Fibroblast of the aortic adventitia (primary cell): ENCODE results near the gene GCHFR. TPM values are rescaled to one million over a fixed set of nuclear protein-coding genes. Genes with fewer than 3 reads are reported as not detected.
A peak's percentile ranks its signal among the peaks of the same experiment; 100 is the strongest.

ENCODE experiments used
- DNase-seq: peaks from one replicate; pipeline ENCODE4 v3.0.0-alpha.2; 2010; ENCODE audit warnings: low read depth
- H3K4me3 ChIP-seq: 2 replicates; pipeline ENCODE4 v1.5.1; 2011; ENCODE audit warnings: low read depth, mild to moderate bottlenecking, control low read depth, low read length, moderate library complexity
- total RNA-seq: library from RNA; depleted of rRNA; stranded (reverse); fragments of >200 nt; gene quantifications from 2 replicates; pipeline ENCODE4 v1.2.3, GENCODE V29; 2012; ENCODE audit warnings: low replicate concordance
- TF ChIP-seq, protein P1 (sequence below): IDR thresholded peaks from 2 replicates; pipeline ENCODE4 v1.5.1; 2011; ENCODE audit warnings: mild to moderate bottlenecking, low read length, control low read depth, inconsistent platforms; ENCODE audit not compliant: insufficient read depth

Gene GCHFR
- total RNA-seq, 1 donor = 2.0 TPM

DNA sequence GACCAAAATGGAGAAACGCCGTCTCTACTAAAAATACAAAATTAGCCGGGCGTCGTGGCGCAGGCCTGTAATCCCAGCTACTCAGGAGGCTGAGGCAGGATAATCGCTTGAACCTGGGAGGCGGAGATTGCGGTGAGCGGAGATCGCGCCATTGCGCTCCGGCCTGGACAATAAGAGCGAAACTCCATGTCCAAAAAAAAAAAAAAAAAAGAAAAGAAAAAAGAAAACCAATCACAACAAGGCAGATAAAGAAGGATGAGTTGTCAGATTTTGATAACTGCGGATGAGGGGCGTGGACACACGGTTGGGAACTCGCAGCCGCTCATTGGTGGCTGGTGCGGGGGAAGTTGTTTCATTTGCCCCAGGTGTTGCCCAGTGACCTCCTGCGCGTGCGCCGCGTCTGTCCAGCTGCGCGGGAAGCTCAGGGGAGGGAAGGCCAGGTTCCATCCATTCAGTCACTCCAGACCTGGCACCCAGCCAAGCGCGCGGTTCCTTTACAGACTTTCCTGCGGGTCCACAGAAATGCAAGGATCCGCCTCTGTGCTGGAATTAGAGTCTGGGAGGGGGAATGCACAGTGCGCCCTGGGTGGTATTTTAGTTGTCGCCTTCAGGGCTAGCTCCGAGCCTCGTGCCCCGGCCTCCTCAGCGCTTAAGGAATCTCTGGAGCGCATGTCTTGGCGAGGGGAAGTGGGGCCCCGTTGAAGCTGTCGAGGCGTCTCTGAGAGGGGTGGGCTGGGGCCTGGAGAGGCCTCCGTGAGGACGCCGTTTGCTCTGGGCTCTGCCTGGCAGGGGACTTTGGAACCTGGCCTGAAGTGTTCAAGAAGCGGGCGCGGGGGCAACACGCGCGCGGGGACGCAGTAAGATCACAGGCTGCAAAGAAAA, 708 bp upstream of the GCHFR start:
- DNase-seq = peak; percentile 37
- TF ChIP-seq, protein P1, sequence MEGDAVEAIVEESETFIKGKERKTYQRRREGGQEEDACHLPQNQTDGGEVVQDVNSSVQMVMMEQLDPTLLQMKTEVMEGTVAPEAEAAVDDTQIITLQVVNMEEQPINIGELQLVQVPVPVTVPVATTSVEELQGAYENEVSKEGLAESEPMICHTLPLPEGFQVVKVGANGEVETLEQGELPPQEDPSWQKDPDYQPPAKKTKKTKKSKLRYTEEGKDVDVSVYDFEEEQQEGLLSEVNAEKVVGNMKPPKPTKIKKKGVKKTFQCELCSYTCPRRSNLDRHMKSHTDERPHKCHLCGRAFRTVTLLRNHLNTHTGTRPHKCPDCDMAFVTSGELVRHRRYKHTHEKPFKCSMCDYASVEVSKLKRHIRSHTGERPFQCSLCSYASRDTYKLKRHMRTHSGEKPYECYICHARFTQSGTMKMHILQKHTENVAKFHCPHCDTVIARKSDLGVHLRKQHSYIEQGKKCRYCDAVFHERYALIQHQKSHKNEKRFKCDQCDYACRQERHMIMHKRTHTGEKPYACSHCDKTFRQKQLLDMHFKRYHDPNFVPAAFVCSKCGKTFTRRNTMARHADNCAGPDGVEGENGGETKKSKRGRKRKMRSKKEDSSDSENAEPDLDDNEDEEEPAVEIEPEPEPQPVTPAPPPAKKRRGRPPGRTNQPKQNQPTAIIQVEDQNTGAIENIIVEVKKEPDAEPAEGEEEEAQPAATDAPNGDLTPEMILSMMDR = no peak
- H3K4me3 ChIP-seq = peak overlapping the region; percentile 61

GRCh38 chr15:40764629-40765103, 798 bp downstream of the GCHFR start:
- H3K4me3 ChIP-seq = peak overlapping the region; percentile 61
- peak; percentile 32 for DNase-seq
- TF ChIP-seq, protein P1 = no peak

DNA sequence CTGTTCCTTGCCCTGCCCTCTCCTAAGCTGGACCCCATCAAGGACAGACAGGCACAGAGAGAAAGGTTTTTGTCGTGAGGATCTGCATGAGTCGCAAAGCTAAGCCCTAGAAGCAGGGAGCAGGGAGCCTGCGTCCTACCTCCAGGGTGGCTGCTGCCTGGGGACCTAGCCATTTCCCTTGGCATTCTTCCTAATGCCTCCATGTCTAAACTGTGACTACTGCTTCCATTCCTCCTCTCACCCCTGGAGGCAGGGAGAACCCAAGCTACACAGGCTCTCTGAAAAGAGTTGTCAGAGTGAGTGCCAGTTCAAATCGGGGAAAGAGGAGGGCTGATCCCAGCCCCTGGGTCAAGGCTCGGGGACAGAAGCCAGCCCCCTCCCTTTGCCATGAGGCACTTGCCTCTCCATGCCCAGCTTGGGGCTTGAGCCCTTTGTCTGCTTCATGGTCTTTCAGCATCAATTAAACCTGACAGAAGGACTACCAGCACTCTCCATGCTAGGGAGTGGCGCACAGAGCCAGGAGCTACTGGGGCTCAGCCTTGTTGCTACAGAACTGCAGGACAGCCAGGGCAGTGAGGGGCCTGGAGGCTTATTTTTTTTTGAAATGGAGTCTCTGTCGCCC, 2.4 kb downstream of the GCHFR start:
- DNase-seq = no peak
- TF ChIP-seq, protein P1 = no peak
- no peak overlapping the region for H3K4me3 ChIP-seq

DNA sequence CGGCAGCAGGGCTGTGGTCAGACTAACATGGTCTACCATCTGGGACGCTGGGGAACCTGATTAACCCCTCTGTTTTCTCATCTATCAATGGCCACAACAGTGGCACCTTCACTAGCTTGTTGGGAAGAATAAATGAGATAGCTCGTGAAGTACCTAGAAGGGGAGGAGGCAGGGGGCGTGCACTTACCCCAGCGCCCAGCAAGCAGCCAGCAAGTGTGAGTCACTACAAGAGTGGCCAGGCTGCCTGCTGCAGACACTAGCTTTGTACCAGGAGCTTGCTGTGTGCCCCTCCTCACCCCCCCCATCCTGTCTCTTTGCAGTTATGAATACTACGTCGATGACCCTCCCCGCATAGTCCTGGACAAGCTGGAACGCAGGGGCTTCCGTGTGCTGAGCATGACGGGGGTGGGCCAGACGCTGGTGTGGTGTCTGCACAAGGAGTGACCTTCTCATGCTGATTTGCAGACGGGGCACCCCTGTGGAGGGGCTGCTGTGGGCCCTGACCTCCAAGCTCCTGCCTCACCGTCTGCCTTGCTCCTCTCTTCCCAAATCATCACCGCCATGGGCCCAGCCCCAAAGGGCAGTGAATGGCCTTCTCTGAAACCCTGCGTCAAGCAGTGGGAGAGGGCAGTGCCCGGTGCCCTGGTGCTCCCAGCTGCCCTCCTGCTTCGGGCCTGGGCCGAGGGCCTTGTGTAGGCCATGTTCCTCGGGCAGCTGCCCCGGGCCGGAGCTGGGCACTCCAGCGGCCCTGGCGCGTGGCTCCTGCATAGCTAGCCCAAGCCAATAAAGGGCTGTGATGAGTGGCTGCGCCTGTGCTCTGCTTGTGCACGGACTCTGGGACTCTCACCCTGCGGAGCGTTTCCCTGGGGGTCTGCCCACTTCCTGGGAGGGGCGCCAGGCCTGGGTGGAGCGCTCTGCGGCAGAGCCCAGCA, 3.3 kb downstream of the GCHFR start:
- peak; percentile 26 for DNase-seq
- no peak overlapping the region for H3K4me3 ChIP-seq
- TF ChIP-seq, protein P1 = no peak

GRCh38 chr15:40767838-40768500, 4.1 kb downstream of the GCHFR start:
- no peak for DNase-seq
- H3K4me3 ChIP-seq = no peak overlapping the region
- TF ChIP-seq, protein P1 = no peak
